ENCODE measurements around the gene BARD1.
"Not testable (repeated sequence)": the region's sequence is repeated elsewhere in the genome, so short reads cannot be mapped to it uniquely, and the experiment has no call there.

BARD1 gene

DNA sequence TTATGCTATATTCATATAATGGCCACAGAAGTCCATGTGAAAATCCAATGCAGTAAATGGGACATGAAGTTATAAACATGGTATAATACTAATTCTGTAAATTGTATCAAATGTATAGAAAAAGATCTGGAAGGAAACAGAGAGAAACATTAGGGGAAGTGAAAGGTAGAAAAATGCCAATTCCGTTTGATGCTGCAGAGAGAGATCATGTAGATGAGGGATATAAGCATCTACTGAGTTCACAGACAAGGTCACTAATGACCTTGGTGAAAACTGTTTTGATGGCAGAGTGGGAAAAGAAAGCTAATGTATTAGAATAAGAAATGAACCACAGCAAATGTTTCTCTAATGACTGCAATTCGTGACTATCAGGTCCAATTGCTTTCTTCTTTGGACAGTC is 56.0 kb downstream of the BARD1 start:
- DNase-seq = no peak

DNA sequence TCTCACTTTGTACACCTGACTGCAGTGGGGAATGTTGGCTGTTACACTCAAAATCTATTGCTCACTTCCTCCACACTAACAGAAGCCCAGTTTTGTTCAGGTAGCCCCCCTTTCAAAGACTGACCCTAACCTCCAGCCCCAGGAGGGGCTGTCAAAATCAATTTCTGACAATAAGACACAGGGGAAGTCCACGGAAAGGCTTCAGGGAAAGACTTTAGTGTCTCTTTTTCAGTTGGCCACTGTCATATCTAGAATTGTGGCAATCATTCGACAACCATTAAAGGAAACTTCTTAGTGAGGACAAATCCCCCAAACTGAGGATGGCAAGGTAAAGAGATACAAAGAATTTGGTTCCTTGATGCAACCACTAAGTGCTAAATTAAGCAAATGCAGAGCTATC is 59.0 kb downstream of the BARD1 start:
- no peak for DNase-seq

DNA sequence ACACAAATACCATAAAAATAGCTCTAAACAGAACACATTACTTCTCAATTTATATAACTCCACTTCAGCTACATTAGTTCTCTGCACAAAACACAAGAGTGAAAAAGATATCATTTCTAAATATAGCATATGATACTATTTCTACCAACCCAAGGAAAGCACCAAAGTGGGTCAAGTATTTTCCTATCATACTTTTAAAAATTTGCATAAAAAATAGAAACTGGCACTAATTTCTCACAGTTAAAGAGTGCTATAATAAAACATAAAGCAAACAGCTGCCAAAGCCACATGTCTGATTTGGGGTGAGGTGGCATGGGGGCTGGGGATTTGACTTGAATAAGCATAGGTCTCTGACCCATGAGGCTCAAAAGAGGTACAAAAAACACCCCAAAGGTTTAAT is 61.5 kb downstream of the BARD1 start:
- DNase-seq = no peak

DNA sequence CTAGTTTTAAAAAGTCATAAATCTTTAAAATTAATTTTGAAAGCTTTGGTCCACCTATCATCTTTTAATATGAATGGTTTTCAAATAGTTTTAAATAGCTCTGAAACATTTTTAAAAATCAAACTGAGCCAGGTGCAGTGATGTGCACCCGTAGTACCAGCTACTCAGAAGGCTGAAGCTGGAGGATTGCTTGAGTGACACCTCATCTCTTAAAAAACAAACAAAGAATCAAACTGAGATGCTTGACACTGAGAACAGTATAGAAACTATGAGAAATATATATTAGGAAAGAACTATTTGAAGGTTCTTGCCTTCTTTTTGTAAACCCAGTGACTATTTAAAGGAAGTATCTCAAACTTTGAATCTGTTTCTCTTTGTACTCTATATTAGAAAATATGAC is 67.4 kb downstream of the BARD1 start:
- no peak for DNase-seq

DNA sequence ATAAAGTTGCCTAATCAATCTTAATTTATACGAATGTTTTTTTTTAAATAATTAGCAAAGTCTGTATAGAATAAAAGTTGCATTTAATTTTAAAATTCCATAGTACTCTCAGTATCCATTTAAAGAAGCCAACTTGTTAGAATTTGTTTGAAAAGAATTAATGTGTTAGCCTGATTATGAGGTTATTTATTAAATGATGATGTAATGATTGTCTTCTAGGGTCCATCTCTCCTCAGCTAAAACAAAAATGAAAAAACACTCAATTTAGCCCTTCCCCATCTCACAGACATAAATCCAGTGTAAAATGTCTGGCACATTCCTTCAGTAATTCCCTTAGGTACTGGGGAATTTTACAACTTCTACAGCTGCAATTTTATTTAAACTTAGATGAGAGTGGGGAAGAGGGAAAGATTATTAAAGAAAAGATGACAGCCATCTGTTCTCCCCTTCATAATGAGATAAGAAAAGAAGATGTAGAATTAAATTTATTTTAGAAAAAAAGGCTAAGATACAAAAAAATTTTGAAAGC is 68.6 kb downstream of the BARD1 start:
- DNase-seq = no peak

DNA sequence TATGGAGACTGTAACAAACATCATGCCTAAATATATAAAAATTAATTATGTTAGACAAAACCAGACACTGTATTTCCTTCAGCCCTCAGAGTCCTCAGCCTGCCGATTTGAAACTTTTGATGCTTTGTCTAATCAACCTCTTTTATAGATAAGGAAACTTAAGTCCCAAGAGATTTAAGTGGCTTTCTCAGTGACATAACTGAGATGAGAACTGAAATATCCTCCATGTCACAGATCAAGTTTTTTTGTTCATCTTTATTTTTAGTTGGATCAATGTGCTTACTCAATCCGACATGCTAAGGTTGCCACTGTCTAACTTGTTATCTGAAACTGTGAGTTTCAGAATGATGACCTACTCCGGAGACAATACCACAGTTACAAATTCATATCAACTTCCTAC is 72.3 kb downstream of the BARD1 start:
- no peak for DNase-seq

DNA sequence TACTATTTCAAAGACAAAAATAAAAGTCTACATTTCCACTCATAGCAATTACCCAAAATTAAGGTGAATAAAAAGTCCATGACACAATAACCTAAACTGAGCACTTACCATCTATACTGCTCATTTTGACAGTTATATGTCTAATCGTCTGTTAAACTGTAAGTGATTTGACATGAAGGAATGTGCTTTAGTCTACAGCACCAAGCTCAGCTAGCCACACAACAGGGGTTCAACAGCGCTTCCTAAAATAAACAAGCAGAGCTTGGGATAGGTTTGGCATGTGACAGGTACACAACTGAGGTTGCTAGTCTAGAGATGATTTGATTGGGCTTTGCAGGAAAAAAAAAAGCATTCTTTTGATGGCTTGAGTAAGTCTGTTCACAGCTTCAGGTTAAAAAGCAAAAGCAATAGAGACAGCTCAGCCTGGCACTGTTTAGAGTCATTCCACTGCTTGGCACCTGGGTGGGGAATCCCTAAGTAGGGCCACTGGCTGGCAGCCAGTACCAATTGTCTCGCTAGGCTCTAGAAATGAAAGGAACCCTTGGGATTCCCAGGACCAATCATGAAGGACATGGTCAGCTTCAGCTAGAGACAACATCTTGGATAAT is 78.6 kb downstream of the BARD1 start:
- DNase-seq = no peak

DNA sequence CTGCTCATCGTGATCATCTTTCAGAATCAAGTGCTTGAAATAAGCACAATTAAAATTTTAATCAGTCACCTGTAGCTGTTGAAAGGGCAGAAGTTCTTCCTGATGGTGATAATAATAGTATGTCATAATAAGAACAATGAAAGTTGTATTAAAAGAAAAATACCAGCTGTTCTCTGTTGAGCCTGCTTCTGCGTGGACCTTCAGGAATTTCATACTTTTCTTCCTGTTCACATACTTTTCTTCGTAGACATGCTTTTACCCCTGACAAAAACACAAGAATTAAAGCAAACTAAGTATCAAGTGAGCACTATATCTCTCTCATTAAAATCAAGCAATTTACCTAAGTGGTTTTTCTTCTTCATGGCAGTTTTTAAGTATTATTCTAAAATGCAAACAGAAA is 79.2 kb downstream of the BARD1 start:
- DNase-seq = no peak

DNA sequence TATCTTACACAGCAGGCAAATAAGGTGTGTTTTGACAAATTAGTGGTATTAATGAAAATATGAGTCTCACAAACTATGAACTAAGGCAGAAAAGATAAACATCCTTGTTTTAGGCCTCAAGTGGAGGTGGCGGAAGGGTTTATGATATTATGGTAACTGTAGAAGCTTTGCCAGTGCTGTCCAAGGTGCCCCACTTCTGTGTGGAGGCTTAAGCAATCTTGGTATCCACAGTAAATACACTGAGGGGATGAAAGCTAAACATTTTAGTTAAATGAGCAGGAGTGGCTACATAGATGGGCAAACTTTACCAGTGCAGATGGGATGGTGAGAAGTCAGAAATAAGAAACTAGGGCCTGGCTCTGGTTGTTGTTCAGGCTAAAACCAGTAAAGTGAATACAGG is 84.7 kb downstream of the BARD1 start:
- no peak for DNase-seq

DNA sequence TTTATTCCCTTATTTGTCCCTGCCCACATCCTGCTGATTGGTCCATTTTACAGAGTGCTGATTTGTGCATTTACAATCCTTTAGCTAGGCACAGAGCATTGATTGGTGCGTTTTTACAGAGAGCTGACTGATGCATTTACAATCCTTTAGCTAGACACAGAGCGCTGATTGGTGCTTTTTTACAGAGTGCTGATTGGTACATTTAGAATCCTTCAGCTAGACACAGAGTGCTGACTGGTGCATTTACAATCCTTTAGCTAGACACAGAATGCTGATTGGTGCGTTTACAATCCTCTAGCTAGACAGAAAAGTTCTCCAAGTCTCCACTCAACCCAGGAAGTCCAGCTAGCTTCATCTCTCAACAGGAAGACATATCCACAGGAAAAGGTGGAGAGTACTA is 91.6 kb downstream of the BARD1 start:
- not testable (repeated sequence) for DNase-seq

DNA sequence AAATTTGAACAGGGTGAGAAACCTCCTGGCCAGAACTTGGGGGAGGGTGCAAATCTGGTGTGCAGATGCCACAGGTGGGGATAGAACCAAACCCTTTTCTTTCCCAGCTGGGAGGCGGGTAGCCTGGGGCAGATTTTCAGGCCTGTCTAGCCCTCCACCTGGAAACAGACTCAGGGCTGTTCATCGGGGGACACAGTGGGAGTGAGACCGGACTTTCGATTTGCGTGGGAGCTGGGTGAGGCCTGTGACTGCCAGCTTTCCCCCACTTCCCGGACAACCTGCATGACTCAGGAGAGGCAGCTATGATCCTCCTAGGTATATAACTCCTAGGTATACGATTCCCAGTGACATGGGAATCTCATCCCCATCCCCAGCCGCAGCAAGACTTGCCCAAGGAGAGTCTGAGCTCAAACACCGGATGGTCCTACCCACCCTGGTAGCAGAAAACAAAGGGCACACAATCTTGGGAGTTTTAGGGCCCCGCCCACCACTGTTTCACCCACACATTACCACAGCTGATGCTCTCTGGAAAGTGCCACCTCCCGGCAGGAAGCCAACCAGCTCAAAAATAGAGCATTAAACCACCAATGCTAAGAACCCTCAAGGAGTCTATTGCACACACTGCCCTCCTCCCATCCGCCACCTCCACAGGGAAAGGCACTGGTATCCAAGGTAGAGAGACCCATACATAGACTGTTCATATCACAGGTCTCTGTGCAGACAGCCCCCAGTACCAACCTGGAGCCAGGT is 92.5 kb downstream of the BARD1 start:
- no peak for DNase-seq

DNA sequence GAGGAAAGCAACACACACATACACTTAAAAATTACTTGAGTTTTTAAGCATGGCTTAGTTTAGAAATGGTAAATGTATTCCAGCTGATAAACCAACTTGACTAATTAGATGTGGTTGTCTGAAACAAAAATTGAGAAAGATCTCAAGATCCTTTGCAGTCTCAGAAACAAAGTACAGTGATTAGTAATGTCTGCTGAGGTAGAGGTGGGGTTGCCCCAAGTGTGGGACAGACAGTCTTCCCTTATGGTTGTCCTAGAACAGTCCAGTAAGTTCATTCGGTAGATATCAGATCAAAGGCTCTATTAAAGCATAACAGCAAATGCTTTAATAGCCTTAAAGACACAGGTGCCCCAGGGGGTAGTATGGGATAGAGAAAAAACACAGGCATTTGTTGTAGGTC is 94.5 kb downstream of the BARD1 start:
- no peak for DNase-seq

DNA sequence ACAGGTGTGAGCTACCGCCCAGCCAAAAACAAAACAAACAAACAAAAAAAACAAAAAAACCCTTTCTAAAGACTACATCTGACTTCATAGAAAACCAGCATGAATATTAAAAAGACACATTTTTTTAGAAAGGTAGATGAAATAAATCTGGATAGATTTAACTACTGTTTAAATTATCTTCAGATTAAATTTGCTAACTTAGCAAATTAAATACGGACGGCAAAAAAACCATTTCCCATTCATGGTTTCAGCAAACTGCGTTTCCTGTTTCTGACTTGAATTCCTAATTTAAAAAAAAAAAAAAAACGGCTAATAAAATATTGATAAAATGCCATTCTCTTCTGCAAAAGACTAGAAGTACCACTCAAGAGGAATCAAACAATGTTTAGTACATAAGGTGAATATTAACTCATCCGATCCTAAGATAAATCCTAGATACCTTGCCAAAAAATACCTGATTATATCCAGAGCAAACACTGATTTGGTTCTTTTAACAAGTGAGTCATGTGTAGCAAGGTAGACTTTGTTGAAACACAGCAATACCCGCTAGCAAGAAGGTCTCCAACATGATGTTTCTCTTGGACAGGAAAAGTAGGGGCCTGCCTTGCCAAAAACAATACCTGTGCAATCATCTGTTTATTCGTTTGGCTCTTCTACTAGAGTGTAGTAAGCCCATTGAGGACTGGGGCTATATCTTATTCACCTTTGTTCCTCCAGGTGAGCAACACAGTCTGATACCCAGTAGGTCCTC is 96.2 kb downstream of the BARD1 start:
- no peak for DNase-seq

DNA sequence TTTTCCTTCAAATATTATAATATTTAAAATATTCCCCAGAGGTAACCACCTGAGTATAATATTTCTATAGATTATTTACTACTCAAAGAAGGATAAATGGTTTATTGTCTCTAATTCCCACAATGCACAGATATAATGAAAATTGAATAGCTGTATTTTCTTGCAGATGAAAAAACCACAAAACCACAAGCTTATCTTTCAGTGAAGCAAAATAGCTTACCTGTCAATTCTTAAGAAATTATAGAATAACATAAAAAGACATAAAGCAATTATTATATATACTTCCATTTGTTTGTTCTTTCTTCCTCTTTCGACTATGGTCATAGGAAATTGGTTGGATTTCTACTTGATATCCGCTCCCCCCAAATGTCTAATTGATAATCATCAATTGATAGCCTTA is 98.8 kb downstream of the BARD1 start:
- no peak for DNase-seq

DNA sequence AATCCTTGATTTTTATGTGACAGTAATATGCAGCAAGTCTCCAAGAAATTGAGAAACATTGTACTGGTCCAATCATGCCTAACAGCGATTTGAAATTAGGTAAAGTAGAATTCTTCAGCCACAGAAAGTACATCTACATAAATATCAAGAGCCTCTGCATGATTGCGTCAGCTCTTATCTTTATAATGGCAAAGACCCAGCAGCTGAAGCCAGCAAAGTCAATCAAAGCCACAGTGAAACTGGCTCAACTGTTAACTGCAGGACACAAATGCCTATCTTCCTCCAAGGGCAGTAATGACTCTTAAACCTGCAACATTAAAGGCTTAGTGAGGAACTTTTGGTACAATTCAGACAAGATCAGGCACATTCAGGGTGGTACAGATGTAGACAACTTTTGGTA is 102.5 kb downstream of the BARD1 start:
- no peak for DNase-seq

DNA sequence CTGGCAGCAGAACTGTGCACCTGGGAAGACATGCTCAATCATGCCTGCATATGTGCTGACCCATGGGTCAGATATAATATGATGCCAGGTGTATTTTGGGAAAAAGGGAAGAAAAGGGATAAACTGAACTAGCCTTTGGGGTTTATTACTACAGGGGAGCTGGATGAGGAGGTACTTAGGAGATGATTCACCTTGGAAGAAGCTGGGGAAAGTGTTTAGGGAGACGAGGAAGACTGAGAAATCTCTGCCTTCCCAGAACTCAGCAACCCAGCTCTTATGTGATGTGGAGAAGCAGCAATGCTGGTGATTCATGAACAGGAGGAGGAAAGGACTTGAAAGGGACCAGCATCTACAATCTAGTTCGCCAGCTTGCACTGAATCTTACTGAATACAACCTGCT is 110.2 kb downstream of the BARD1 start:
- DNase-seq = no peak

DNA sequence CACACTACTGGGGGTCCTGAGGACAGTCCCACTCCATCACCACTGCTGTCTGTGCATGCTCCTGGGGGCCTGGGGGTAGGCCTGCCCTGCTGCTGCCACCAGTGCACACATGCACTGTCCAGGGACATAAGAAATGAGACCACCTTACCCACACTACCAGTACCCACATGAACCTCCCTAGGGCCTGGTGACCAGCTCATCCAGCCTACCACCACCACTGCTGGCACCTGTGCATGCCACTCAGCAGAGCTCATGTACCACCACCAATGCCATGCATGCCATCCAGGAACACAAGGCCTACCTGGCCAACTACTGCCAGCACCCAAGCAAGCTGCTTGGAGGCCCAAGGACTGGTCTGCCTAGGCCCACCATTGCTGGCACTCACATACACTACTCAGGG is 112.8 kb downstream of the BARD1 start:
- DNase-seq = no peak

DNA sequence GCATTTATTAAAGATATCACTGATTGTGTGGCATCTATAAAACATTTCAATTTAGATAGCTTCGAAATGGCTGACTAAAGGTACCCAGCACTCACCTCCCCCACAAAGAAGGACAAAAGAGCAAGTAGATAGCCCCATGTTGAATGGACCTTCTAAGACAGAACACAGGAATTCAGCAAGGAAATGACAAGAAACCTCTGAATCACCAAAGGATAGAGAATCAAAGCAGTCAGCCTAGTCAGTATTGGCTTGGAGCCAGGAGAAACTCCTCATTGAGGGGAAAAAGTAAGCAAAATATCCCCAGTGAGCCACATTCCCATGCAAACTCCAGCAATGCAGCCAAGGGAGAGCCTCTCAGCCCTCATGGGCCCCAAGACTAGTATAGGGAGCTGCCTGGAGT is 113.7 kb downstream of the BARD1 start:
- no peak for DNase-seq

DNA sequence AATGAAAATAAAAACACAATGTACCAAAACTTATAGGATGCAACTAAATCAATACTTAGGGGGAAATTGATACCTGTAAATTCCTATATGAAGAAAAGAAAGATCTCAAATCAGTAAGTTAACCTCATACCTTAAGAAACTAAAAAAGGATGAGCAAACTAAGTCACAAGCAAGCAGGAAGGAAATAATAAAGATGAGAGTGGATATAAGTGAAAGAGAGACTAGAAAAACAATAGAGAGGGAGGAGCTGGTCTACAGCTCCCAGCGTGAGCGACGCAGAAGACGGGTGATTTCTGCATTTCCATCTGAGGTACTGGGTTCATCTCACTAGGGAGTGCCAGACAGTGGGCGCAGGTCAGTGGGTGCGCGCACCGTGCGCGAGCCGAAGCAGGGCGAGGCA is 125.9 kb downstream of the BARD1 start:
- not testable (repeated sequence) for DNase-seq

DNA sequence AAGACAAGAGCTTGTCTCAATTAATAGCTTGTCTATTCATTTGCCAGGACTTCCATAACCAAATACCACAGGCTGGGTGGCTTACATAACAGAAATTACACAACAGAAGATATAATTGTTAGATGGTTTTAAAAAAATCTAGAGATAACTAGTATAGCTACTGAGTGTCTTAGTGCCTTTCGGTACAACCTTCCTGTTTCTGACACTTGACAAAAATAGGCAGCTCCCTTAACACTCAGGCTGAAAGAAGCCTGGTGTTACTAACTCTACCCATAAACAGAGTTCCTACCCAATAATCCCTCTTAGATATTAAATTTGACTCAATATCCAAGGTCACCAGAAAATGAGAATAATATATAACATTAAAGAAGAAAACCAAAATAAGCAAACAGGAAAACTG is 129.7 kb downstream of the BARD1 start:
- DNase-seq = no peak

DNA sequence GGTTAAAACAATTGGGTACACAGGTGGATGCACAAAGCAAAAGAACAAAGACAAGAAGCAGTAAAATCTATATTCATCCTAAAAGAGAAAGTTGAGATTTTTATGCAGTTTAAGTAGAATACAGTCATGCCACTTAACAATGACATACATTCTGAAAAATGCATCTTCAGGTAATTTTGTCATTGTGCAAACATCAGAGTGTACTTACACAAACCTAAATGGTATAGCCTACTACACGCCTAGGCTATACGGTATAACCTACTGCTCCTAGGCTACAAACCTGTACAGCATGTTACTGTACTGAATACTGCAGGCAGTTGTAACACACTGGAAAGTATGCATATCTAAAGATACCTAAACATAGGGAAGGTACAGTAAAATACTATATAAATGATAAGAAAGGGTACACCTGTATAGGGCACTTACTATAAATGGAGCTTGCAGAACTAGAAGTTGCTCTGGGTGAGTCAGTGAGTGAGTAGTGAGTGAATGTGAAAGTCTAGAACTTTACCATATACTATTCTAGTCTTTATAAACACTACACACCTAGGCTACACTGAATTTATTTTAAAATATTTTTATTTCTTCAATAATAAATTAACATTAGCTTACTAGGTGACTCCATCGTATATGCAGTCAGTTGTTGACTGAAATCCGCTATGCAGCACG is 132.9 kb downstream of the BARD1 start:
- no peak for DNase-seq
